ENCODE data around the gene HES7. TPM values are rescaled to one million over a fixed set of nuclear protein-coding genes. Genes with fewer than 3 reads are reported as not detected.

The HES7 gene
- 0.28 and 1.0 TPM in 2 replicates for total RNA-seq

DNA sequence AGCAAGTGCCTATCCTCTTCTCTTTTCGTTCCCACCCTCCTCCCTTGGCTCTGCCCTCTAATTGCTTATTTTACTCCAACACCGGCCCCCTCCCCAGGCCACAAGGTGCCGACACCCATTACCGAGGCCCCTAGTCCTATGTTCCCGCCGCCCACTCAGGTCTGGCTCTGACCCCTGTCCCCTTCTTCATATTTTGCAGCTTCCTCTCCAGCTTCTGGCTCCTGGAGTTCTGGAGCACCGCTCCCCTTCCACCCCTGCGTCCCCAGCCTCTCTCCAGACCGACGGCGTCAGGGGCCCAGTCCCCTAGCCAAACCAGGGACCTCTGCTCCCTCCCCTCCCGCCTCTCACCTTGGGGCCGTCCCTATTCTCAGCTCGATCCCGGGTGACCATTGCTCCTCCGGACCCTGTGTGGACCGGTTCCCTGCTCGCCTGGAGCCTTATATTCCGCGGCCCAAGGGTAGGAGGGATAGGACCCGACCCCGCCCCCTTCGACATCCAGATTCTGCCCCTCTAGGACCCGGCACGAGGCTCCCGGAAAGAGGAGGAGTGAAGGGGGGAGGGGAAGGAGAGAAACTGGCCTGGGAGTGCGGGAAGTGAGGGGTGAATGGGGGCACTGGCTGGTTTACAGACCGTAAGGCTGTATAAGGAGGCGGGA, at the start of gene HES7:
Gene HES7 (minus strand): TSS at position 412 of the 655 bp plus-strand sequence. CDS start 22 bp downstream, at position 390.

DNA sequence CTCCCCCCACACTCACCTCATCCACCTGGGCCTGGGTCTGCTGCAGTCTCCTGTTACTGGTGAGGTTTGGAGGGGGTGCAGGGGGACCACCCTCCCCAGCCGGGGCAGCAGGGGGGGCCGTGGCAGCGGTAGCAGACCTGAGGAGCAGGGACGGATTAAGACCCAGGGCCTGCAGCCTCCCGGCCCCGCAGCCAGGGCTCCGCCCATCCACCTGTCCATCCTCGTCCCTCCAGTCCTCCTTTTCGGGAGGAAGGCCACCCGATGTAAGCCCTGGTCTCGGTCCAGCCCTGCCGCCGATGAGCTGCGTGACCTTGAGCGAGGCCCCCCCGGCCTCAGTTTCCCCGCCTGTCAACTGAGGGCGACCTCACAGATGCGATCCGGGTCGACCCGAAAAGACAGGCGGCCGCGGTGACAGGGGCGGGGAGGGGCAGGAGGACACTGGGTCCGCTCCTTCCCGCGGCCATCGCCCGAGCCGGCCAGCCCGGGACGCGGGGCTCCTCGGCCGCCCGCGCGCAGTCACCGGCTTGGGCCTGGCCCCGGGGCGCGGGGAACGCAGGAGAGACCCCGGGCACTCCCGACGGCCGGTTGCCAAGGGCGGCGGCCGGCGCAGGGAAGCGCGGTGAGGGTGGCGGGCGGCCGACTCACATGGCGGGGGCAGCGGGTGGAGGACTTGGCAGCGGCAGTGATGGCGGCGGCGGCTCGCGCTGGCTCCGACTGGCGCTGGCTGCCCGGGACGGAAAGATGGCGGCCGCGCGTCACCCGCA, 38.5 kb upstream of the HES7 start, which contains the start of gene VAMP2:
Gene VAMP2 (minus strand): TSS at position 716 of the 764 bp plus-strand sequence. CDS start 69 bp downstream, at position 647.

DNA sequence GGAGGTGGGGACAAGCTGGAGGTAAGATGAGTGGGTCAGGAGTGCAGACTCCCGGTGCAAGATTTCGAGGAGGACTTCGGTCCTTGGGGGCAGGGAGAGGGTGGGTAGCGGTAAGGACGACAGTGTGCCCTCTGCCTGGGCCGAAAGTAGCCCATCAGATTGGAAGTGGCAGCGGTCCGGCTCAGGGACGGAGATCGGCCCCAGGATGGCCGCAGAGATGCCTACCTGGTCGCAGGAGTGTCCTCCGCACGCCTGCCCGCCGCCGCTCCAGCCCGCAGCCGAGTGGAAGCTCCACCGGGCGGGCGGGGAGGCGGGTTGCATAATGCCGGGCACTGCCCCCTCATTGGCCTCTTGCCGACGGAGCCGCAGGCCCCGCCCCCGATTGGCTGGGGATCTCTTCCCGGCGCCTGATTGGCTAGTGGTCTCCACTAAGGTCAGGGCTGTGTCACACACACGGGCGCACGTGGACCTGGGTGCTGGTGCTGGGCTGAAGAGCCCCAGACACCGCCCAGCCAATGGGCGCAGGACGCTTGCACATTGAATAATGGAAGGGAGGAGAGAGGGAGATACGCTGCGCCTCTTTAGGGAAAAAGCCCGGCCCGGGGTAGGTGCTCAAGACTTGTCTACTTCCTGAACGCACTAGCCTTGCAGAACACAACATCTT, 28.3 kb upstream of the HES7 start, which contains the start of gene PER1:
Gene PER1 (minus strand): TSS at position 293 of the 664 bp plus-strand sequence. CDS start 1,698 bp downstream, outside the sequence.

DNA sequence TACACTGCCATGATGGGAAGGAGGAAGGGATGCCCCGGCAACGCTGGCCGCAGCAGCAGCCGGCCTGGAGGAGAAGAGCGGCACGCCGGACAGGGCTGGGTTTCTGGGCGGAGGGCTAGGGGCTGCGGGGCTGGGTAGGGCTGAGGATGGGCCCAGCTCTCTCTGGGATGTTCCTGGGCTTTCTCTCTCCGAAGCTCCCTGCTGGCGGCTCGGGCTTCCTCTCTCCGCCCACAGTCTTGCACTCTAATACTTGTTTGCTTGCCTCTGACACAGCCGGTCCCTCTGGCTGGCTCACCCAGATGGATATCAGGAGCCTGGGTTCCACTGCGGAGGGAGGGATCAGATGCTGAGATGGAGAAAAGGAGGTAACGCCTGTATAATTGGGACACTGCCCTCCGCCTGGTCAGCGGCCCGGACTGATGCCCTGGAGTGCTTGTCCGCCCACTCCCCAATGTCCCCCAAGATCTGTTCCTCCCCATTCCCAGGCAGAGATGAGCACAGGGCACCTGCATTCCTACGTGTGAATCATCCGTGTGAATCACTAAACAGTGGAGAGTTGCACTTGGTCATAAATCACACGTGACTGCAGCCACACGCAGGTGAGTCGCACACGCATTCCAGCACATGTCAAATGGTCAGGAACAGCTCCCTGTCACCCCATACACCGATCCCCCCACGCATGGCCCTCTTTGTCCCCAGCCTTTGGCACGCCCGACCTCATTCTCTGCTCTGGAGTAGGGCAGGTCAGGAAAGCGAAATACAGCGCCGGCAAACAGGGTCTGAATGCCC, 5.7 kb downstream of the HES7 start, which contains the start of gene ALOXE3:
Gene ALOXE3 (minus strand): TSS at position 535 of the 789 bp plus-strand sequence. CDS start 524 bp downstream, at position 11.

DNA sequence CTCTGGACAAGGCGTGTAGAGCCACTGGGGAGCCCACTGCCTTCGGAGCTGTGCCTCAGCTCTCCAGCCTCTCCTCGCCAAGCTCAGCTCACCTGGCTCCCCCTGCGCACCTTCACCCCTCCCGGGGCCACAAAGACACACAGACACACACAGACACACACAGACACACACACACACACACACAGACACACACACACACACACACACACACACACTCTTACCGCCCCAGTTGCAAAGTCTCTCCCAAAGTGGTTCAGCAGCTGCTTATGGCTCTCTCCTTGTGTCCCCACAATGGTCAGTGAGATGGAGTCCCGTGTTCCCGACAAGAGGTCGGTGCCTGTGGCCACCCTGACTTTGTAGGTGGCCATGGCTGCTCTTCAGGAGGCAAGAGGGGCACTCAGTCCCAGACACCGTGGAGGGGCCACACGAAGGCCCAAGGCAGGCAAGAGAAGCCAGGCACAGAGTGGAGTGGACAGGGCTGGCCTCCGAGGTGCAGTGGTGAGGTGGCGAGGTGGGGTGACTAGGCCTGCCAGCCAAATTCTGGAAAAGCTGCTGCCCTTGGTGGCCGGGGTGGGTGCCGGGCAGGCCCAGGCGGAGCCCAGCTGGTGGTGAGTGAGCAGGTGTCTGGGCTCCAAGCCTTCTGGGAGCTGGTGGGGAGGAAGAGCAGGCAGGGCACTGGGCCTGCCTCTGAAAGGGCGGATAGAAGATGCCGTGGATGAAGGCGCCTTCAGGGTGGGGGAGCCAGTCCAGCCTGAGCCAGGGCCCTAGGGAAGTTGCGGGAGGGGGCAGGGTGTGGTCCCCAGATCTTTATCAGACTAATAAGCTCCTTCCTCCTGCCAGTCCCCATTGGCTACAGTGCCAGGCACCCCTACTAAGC, 36.6 kb downstream of the HES7 start, which contains the start of gene ALOX12B:
Gene ALOX12B (minus strand): TSS at position 642 of the 877 bp plus-strand sequence. CDS start 274 bp downstream, at position 368.

Other genes starting within 250 kb of the HES7 start
- 62.2 and 167 TPM in 2 replicates for gene CHD3, start 235.3 kb downstream of the HES7 start, total RNA-seq
- gene RNF227, start 207.8 kb downstream of the HES7 start, total RNA-seq, result 12.6 and 15.2 TPM in 2 replicates
- gene KCNAB3, start 194.2 kb downstream of the HES7 start, total RNA-seq, result under 0.01 and 0.21 TPM in 2 replicates
- 26.7 and 47.7 TPM in 2 replicates for gene TRAPPC1, start 192.2 kb downstream of the HES7 start, total RNA-seq
- gene CNTROB, start 191.9 kb downstream of the HES7 start, total RNA-seq, result 12.0 and 18.7 TPM in 2 replicates
- gene GUCY2D, start 121.5 kb downstream of the HES7 start, total RNA-seq, result 0.28 TPM in 1 of 2 replicates, not detected in the other
- 20.8 and 72.9 TPM in 2 replicates for gene ALOX15B, start 85.0 kb downstream of the HES7 start, total RNA-seq
- gene ALOX12B, start 36.4 kb downstream of the HES7 start, total RNA-seq, result 0.57 and 1.7 TPM in 2 replicates
- gene ALOXE3, start 5.6 kb downstream of the HES7 start, total RNA-seq, result 2.3 and 3.1 TPM in 2 replicates
- gene PER1, start 28.3 kb upstream of the HES7 start, total RNA-seq, result 28.0 and 74.1 TPM in 2 replicates
- 3.8 and 4.4 TPM in 2 replicates for gene VAMP2, start 38.8 kb upstream of the HES7 start, total RNA-seq
- gene TMEM107, start 52.3 kb upstream of the HES7 start, total RNA-seq, result 17.7 and 18.1 TPM in 2 replicates
- 4.1 and 5.3 TPM in 2 replicates for gene BORCS6, start 66.1 kb upstream of the HES7 start, total RNA-seq
- gene AURKB, start 86.5 kb upstream of the HES7 start, total RNA-seq, result under 0.01 and 0.21 TPM in 2 replicates
- gene CTC1, start 124.0 kb upstream of the HES7 start, total RNA-seq, result 4.8 and 9.1 TPM in 2 replicates
- gene PFAS, start 125.2 kb upstream of the HES7 start, total RNA-seq, result 11.3 and 13.7 TPM in 2 replicates
- gene RANGRF, start 164.6 kb upstream of the HES7 start, total RNA-seq, result 9.3 and 17.1 TPM in 2 replicates
- gene SLC25A35, start 171.3 kb upstream of the HES7 start, total RNA-seq, result 0.34 and 0.57 TPM in 2 replicates
- gene ARHGEF15, start 186.1 kb upstream of the HES7 start, total RNA-seq, result not detected in 2 replicates
- not detected in 2 replicates for gene ODF4, start 215.7 kb upstream of the HES7 start, total RNA-seq

Data from nasal cavity respiratory epithelium epithelial cell of viscerocranial mucosa (primary cell).